Stimulated activated CD4-positive, alpha-beta T cell treated with anti-CD3 and anti-CD28 coated beads, Interleukin-15, amount 100 ng/mL, for 1 hour (primary cell): ENCODE data around the gene SLC4A11.
A peak's percentile ranks its signal among the peaks of the same experiment; 100 is the strongest.
"Not testable (repeated sequence)": the region's sequence is repeated elsewhere in the genome, so short reads cannot be mapped to it uniquely, and the experiment has no call there.

Experiments used
- DNase-seq, 2 donors: peaks; one replicate each; pipeline ENCODE4 v3.0.0-alpha.2; 2020; ENCODE audit warnings: low read depth in 1 of 2, low spot score in 1 of 2

SLC4A11 gene

DNA sequence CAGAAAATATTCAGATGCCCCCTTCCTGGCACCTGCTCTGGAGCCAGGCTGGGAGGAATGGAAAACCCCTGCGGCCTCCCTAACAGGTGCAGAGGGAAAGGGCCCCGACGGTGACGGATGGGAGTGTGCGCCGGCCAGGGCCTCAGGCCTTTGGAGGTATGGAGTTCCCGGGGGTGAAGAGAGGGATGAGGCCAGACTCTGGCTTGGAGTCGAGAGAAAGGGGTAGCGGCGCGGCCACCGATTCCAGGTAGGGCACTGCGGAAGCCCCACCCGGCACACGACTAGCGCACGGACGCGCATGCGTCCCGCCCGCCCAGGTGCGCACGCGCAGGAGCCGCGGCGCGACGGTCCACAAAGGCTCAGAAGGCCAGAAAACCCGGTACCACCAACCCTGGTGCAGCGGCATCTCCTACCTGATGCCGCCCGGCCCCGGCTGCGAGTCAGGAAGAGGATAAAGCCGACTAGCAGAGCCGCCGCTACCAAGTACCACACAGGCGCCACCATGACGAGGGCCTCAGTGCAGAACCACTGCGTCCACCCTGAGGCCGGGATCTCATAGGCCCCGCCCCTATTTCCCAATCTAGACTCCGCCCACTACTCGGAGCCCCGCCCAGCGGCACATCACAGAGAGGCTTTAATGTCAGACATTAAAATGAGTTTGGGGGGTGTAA lies 34.7 kb downstream of the SLC4A11 start, which contains the start of gene DDRGK1:
DDRGK1 (minus strand) TSS at position 559 of the 671 bp plus-strand sequence; CDS start at position 504, 55 bp downstream.
- DNase-seq: peak; percentile 84 to 89

DNA sequence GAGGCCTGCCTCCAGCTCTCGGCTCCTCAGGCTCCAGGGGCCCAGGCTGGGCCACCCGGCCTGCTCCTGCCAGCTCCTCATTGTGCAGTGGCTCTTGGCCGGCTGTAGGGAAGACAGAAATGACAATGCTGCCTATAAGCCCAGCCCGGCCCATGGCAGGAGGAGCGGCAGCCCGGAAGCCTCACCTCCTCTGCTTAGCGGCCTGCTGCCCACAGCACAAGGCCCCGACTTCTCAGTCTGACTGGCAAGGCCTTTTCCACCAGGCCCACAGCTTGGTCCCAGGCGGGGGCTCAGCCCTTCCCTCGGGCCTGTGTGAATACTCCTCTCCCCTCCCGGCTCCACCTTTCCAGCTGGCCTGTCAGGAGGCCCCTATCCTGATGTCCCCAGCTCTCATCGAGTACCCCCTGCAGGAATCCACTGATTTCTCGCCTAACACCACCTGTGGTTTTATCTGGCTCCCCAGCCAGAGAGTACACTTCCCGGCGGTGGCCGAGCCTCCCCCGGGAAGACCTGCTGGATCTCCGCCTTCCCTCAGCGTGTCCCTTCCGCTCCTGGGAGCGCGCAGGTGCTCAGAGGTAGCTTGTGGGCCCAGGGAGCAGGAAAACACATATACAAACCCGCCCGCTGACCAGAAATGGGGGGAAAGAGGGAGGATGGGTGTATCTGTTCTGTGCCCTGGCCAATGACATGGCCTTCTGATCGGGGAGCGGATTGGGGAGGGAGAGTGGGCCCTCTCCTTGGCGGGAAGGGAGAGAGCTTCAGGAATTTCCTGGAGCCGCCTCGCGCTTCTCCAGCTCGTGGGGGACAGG lies 35.5 kb downstream of the SLC4A11 start:
- DNase-seq: no peak

DNA sequence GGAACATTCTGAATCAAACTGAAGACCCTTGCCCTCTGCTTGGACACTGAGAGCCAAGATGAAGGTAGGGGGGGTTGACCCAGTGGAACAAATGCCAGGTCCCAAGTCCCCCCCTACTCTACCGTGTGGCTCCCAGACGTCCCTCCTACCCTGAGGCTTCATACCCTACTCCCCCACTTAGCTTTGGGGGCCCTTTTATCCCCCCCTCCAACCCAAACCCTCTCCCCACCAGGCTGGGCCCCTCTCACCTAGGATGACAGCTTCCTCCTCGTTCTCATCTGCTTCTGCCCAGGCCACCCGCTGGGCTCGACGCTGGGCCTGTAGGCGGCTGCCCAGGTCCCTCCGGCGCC lies 36.0 kb downstream of the SLC4A11 start:
- no peak for DNase-seq

DNA sequence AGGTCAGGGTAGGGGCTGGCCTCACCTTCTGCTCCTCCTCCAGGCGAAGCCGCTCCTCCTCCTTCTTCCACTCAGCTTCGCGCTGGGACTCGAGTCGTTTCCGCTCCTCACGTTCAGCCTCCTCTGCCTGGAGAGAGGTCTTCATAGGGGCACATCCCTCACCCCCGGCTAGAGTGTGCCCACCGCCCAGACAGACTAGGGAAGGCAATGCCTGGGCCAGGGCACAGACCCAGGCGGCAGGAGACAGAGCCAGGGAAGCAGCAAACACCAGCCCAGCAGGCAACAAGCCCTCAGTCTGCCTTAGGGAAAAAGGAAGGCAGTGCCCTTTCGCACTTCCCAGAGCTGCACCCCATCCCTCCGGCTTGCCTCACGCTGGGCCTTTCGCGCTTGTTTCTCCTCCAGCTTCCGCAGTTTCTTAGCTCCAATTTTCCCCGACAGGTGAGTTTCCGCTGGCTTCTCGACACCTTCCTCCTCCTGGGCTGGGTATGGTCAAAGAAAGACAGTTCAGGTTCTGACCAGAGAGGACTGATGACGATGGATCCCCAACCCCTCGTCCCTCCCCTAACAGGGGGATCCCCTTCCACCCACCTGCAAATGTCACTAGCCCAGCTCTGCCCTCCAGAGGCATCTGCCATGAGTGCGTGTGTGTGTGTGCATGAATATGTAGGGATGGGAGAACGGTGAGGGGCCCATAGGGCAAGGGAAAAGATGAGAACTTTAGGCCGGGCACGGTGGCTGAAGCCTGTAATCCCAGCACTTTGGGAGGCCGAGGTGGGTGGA lies 38.8 kb downstream of the SLC4A11 start:
- DNase-seq: no peak

DNA sequence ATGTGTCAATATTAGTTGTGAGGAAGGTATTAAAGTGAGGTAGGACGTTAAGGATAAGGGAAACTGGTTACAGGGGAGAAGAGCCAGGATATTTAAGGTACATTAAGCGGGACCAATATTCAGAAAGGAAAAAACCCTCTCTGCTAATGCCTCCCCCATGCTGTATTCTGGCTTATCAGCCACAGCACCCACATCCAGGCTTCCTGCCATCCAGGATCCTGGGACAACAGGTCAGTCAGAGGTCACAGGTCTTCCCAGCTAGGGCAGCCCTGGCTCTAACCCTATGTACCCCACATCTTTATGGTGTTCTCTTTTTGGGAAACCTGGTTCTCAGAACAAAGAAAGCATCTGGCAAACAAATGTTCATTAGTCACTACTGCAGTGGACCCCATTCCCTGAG lies 39.8 kb downstream of the SLC4A11 start:
- DNase-seq: no peak

DNA sequence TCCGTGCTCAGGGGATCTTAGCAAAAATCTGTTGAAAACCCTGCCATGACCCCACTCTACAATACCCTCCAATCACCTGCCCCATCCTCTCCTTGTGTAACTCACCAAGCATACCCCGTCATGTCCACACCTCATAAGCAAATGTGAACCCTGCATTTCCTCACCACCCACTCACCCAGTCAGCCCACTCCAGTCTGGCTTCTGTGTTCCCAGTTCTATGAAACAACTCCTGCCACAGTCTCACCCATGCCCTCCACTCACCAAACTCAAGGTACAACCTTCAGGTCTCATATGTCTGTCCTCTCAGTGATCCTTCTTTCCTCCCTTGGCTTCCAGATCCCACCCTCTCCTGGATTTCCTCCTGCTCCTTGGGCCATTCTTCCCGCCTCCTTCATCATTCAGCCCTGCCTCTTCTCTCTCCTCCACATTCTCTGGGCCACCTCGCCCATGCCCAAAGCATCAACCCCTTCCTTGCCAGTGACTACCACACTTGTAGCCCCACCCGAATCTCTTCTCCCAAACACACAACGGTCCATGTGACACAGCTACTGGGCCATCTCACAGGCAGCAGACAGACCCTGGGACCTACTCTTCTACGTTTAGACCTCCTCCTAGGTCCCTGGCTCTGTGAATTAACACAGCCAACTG lies 43.3 kb downstream of the SLC4A11 start:
- DNase-seq: no peak

DNA sequence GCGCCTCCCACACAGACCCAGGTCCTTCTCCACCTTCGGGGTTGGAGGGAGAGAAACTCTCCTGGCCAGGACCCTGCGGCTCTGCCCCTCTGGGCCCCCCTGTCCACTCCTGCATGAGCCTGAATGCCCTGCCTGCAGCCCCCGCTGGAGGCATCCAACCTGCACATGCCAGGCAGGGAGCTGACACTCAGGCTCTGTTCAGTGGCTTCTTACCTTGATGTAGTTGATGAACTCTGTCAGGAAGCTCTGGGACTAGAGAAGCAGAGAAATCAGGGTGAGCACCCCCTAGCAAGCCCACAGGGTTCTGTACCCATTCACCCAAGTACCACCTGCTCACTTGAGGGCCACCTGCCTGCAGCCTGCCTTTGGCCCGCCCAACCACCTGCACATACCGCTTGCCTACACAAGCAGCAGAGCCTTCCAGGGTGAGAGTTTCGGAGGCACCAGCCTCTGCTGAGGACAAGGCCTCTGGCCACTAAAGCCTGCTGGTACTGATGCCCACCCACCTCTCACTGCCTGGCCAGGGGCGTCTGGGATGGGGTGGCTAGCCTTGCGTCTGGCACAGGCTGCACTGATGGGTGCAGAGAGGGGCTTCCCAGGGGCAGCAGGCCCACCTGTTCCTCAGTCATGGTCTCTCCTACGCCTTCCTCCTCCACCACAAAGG lies 44.2 kb downstream of the SLC4A11 start:
- no peak for DNase-seq

DNA sequence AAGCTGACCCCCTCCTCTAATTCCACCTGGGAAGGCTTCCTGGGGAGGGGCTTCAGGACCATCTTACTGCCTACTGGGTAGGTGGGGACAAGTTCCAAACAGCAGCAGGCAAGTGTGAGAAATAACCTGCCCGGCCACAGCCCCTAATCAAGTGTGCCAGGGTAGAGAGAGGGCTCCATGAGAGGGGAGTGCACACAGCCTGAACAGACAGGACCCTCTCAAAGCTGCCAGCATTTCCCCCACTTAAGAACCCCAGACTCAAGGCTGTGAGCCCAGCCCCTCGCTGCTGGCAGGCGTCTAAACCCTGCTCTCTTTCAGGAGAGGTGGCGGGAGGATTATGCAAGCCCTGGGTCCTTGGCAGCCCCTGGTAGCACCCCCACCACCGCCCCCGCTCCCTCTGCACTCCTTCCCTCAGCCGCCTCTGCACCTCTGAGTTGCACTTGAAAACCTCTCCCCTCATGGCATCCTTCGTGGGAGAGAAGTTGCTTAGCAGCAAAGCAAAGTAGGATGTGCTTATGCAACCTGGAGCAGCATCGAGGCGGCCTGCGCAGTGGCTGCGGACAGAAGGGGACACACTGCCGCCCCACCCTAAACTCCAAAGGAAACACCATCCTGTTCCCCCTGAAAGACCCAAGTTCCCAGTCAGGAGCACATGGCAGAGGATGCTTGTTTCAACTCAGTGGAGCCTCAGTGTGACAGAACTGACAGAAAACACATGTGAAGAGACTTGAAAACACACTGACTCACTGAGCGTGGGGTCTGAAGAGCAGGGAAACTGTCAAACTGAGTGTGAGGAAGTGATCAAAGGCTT lies 45.0 kb downstream of the SLC4A11 start:
- DNase-seq: no peak

DNA sequence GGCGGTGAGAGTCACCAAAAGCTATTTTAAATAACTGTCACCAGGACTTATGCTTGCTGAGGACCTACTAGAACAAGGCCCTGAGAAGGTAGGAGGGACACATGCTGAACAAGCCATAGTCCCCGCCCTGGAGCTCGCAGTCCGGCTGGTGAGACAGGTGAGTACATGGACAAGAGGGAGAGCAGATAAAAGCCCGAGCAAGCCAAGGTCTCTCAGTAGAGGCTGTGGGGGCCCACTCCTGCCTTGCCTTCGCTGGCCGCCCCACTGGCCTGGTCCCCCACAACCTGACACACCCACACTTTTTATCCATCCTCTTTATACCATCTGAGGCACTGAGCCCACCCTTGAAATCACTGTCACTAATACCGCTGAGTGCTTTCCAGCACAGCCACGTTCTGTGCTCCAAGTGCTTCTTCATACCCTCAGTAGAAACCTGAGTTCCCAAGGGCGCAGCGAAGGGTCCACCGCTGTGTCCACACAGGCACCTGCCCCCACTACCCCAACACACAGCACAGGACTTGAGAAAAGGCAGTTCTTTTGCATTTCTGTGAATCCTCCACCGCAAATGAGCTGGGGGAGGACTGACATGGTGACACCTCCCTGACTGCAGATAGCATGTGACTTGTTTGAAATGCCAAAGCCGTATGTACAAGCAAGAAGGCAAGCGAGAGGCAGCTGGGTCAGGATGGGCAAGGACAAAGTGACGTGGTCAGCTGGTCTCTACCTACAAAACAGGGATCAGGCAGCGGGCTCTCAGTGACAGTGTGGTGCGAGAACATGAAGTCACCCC lies 46.6 kb downstream of the SLC4A11 start:
- DNase-seq: no peak

DNA sequence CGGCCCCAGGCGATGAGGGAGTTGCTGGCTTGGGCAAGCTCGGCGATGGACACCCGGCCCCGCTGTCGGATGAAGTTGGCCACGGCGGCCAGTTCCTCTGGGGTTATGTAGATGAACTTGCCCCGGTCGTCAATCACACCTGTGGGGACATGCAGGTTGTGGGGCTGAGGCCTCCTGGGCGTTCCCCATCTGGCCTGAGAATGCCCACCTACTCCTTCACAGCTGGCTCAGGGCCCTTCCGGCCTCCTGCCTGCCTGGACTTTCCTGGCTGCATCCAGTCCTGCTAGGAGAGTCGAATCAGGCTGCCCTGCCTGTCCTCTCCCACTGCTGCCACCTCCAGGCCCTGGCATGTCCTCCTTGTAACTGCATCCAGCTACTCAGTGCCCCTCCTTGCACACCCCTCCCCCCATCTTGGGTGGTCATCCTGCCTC lies 48.3 kb downstream of the SLC4A11 start:
- no peak for DNase-seq

DNA sequence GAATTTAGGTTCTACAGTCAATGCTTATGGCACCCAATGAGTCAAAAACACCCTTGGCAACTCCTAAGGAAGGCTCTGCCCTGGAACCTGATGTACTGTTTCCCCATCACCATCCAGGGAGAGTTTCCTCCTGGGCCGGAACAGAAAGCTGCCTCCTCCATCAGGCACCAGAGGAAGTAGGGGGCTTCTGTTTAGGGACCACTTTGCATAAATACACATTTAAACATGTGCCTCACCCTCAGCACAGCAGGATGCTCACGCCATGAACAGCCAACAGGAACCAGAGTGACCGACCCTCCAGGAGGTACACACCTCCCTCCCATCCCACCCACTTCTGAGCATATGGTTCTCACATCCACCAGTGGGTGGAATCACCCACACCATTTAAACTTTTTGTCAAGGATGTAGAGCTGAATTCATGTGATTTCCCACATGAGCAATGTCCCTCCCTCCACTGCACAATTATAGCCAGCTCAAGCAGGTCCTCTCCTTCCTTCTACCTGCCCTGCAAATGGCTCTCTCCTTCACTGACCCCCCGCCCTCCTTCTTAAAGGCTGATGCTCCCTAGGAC lies 49.3 kb downstream of the SLC4A11 start:
- DNase-seq: no peak

DNA sequence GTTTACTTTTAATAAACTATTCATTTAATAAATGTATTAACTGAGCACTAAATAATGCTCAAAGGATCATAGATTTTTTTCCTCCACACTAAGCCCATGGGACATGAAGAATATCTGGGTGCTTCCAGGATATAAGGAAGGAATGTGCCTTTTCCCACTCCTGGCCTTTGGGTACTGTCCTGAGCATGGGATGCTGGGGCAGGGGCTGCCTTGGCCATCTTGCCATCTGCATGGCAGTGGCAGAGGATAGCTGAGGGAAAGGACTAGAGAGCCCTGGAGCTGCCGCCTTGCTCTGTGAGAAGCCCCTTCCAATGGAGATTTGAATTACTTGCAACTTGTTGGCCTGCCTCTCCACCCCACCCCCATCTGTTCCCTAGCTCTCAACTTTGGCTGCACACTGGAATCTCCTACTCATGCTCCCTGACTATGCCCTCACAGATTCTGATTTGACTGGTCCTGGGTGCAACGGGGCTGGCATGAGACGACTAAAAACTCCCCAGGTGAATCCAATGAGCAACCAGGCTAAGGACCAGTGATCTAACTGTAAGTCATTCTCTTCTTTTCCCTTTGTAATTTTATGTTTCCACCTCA lies 50.1 kb downstream of the SLC4A11 start:
- DNase-seq: no peak

DNA sequence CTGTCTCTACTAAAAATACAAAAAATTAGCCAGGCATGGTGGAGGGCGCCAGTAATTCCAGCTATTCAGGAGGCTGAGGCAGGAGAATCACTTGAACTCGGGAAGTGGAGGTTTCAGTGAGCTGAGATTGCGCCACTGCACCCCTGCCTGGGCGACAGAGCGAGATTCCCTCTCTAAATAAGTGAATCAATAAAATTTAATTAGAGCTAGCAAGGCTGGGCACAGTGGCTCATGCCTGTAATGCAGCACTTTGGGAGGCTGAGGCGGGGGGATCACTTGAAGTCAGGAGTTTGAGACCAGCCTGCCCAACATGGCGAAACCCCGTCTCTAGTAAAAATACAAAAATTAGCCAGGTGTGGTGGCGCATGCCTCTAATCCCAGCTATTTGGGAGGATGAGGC lies 51.1 kb downstream of the SLC4A11 start:
- not testable (repeated sequence) for DNase-seq

DNA sequence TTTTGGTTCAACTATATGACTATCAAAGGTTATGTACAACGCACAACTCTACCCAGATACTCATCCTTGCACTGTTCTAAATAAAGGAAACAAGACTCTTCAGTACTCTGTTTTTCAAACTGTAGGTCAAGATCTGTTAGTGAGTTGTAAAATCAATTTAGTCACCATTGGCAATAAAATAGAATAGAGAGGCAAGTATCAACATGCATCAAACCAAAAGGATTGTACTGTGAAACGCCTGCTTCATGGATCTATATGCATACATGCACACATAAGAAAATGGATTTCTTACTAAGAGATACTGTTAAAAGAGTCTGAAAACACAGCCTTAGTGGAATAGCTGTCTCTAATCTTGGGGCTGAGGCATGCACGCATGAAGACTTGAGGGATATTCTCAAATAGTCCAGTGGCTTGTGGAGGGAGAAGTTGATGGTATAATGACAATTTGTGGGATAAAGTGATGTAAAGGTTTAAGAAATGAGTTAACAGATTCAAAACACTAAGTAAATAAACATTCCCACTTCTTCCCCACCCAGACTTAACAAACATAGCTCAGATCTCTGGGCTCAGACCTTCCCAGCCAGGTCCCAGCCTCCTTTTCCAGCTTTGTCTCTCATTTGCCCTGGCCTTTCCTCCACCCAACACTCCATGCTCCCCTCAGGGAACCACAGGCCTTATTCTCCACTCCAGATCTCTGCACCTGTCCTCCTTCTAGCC lies 54.9 kb downstream of the SLC4A11 start:
- DNase-seq: no peak

DNA sequence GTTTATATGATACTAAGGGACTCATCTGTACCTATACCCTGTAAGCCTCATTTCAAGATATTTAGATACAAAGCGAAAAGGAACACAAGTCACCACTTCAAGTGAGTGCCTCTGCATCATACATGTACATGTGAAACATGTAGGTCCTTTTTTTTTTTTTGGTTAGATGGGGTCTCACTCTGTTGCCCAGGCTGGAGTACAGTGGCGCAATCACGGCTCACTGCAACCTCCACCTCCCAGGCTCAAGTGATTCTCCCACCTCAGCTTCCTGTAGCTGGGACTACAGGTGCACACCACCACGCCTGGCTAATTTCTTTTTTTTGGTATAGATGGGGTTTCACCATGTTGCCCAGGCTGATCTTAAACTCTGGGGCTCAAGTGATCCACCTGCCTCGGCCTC lies 56.6 kb downstream of the SLC4A11 start:
- DNase-seq: not testable (repeated sequence)

DNA sequence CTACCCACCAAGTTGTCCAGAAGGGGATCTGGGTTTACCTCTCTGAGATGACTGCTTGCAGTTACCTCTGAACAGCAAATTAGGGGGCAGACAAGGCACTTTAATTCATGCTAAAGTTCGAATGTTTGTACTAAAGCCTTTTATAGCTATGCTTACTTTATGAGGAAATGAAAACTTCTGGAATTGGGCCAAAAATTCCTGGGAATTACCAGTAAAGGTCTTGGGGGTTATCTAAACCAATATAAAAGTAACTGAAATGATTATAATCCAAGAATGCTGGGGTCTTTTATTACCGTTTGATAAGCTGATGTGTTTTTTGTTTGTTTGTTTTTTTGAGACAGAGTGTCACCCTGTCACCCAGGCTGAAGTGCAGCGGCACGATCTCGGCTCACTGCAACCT lies 57.7 kb downstream of the SLC4A11 start:
- no peak for DNase-seq

DNA sequence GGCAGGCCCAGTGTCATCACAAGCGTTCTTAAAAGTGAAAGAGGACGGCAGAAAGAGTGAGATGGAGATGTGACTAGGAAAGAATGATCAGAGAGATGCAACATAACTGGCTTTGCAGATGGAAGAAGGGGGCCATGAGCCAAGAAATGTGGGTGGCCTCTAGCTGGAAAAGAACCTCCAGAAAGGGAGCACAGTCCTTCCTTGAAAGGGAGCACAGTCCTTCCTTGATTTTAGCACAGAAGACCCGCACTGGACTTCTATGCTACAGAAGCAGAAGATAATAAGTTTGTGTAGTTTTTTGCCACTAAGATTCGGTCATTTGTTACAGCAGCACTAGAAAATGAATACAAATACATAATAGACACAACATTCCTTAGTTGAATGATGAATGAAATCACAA lies 58.7 kb downstream of the SLC4A11 start:
- no peak for DNase-seq
